HepG2 (cell line): ENCODE data around the gene TNFRSF6B. TPM values are rescaled to one million over a fixed set of nuclear protein-coding genes. Genes with fewer than 3 reads are reported as not detected.

Experiments used
- CBFB ChIP-seq: sonication (generic); formaldehyde crosslinking; IDR thresholded peaks from 2 replicates; pipeline ENCODE4 v1.4.0; 2020; ENCODE audit warnings: missing genetic modification reagents
- CEBPG ChIP-seq: IDR thresholded peaks from 2 replicates; pipeline ENCODE4 v1.6.1; 2016
- GLI4 ChIP-seq: sonication (generic); formaldehyde crosslinking; IDR thresholded peaks from 2 replicates; pipeline ENCODE4 v1.5.1; 2020; ENCODE audit warnings: missing genetic modification reagents, mild to moderate bottlenecking, moderate library complexity, borderline replicate concordance
- KDM5B ChIP-seq: sonication (generic); formaldehyde crosslinking; IDR thresholded peaks from 2 replicates; pipeline ENCODE4 v1.4.0; 2020; ENCODE audit warnings: missing genetic modification reagents, mild to moderate bottlenecking, borderline replicate concordance
- MLLT10 ChIP-seq: sonication (generic); formaldehyde crosslinking; IDR thresholded peaks from 2 replicates; pipeline ENCODE4 v1.4.0; 2020; ENCODE audit warnings: missing genetic modification reagents
- NCOA2 ChIP-seq: sonication (generic); formaldehyde crosslinking; IDR thresholded peaks from 2 replicates; pipeline ENCODE4 v1.8.0; 2022; ENCODE audit warnings: inconsistent platforms
- POLR2AphosphoS2 ChIP-seq: IDR thresholded peaks from 2 replicates; pipeline ENCODE4 v1.6.1; 2011; ENCODE audit warnings: low read depth, low read length, improper control_type of control experiment
- SIN3B ChIP-seq: fragments of 150-350 bp; IDR thresholded peaks from 2 replicates; pipeline ENCODE4 v1.6.1; 2014; ENCODE audit warnings: low read length
- ZBTB21 ChIP-seq: sonication (generic); formaldehyde crosslinking; IDR thresholded peaks from 2 replicates; pipeline ENCODE4 v1.4.0; 2020; ENCODE audit warnings: missing genetic modification reagents
- ZFX ChIP-seq: sonication (generic); formaldehyde crosslinking; IDR thresholded peaks from 2 replicates; pipeline ENCODE4 v1.4.0; 2020; ENCODE audit warnings: mild to moderate bottlenecking, low read depth, missing genetic modification reagents, moderate library complexity
- ZNF333 ChIP-seq: sonication (generic); formaldehyde crosslinking; IDR thresholded peaks from 2 replicates; pipeline ENCODE4 v1.4.0; 2020; ENCODE audit warnings: mild to moderate bottlenecking, missing genetic modification reagents, borderline replicate concordance
- ZNF556 ChIP-seq: sonication (generic); formaldehyde crosslinking; IDR thresholded peaks from 2 replicates; pipeline ENCODE4 v1.4.0; 2020; ENCODE audit warnings: mild to moderate bottlenecking, missing genetic modification reagents, borderline replicate concordance
- ZNF891 ChIP-seq: sonication (generic); formaldehyde crosslinking; IDR thresholded peaks from 2 replicates; pipeline ENCODE4 v1.5.0; 2020; ENCODE audit warnings: mild to moderate bottlenecking, missing genetic modification reagents
- polyA plus RNA-seq, 8 experiments: library from polyadenylated mRNA; depleted of rRNA in 3 of 8; stranded (reverse) in 7 of 8; unstranded in 1 of 8; fragments of >200 nt; fragmentation: Illumina TruSeq in 4 of 8; extraction: Trizol in 4 of 8; gene quantifications; 2 replicates each; pipeline versions ENCODE4 v1.2.1 to v1.2.3, GENCODE V29; 2011 to 2016; ENCODE audit warnings: low read depth in 4 of 8, missing spikeins in 1 of 8, mixed read lengths in 1 of 8; ENCODE audit not compliant: insufficient read depth in 1 of 8
- total RNA-seq, 5 experiments: library from RNA; depleted of rRNA; stranded (reverse); fragments of >200 nt; fragmentation: Illumina TruSeq; extraction: Trizol; gene quantifications; 2 replicates each; pipeline ENCODE4 v1.2.3, GENCODE V29; 2016; ENCODE audit warnings: low read depth in 1 of 5
- TF ChIP-seq, protein P1 (sequence below): sonication (generic); formaldehyde crosslinking; IDR thresholded peaks from 2 replicates; pipeline ENCODE4 v1.8.0; 2022; ENCODE audit warnings: mild to moderate bottlenecking, missing genetic modification reagents
- TF ChIP-seq, protein P2 (sequence below), 2 experiments: sonication (generic) in 1 of 2; formaldehyde crosslinking in 1 of 2; IDR thresholded peaks; 2 replicates each; pipeline versions ENCODE4 v1.5.1 to v1.6.1; 2011 to 2020; ENCODE audit warnings: borderline replicate concordance in 1 of 2, low read depth in 1 of 2, low read length in 1 of 2, mild to moderate bottlenecking in 1 of 2, missing genetic modification reagents in 1 of 2, moderate library complexity in 1 of 2
- TF ChIP-seq, protein P3 (sequence below), 2 experiments: sonication (generic) in 1 of 2; formaldehyde crosslinking in 1 of 2; IDR thresholded peaks; 2 replicates each; pipeline versions ENCODE4 v1.4.0 to v1.6.1; 2018 to 2020; ENCODE audit warnings: missing genetic modification reagents in 2 of 2, borderline replicate concordance in 1 of 2, low read depth in 1 of 2, mild to moderate bottlenecking in 1 of 2, missing biosample characterization in 1 of 2
- TF ChIP-seq, protein P4 (sequence below): sonication (generic); formaldehyde crosslinking; IDR thresholded peaks from 2 replicates; pipeline ENCODE4 v1.8.0; 2022; ENCODE audit warnings: missing genetic modification reagents, low read depth, mild to moderate bottlenecking, borderline replicate concordance
- TF ChIP-seq, protein P5 (sequence below): sonication (generic); formaldehyde crosslinking; IDR thresholded peaks from 2 replicates; pipeline ENCODE4 v1.8.1; 2023; ENCODE audit warnings: mild to moderate bottlenecking, missing genetic modification reagents

TNFRSF6B gene
- total and polyA plus RNA-seq, 2 of the 13 experiments (the other 11 are each of a cell fraction or from before 2014, with no cell fraction given), result 0.24 TPM; not detected in 1

DNA sequence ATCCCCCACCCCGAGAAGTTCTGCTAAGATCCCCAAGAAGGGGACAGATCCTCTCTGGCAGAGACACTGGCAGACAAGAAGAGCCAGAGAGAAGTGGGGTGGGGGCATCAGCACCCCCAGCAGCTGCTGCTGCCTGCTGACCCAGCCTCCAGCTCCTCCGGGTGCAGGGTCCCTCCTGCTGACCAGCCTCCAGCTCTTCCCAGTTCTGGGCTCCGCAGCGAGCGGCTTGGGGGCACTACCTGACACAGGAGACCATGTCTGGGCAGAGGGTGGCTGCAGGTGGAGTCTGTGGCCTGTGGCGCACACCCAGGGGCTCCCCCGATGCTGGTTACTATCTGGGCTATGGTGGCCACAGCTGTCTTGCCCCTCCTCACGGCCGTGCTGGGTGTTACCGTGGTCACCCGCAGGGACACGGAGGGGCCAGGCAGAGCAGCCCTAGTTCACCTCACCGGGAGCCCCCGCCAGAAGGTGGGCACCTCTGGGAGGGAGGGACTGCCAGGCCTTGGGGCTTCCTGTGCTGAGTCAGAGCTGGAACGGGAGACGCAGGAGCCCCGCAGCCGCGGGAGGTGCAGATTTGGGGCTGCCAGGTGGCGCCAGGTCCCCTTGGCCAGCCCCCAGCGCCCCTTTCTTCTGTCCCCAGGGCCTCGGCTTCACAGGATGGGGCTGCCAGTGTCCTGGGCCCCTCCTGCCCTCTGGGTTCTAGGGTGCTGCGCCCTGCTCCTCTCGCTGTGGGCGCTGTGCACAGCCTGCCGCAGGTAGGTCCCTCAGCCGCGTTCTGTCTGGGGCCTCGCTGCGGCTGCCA, 40.6 kb downstream of the TNFRSF6B start (continued):
- TF ChIP-seq CEBPG (CRISPR knock-in tag) (0 out of 2 replicates have a peak, but pooled peaks have one; percentile 1), KDM5B (CRISPR knock-in tag) (peak; percentile 32; the same call in 1 of the 2 replicates), SIN3B (no peak), ZFX (no peak), GLI4 (CRISPR knock-in tag) (peak; percentile 41; the same call in 1 of the 2 replicates), CBFB (CRISPR knock-in tag) (peak; percentile 37; the same call in 1 of the 2 replicates), ZBTB21 (CRISPR knock-in tag) (no peak), ZNF891 (CRISPR knock-in tag) (no peak), ZNF556 (CRISPR knock-in tag) (peak; percentile 40; the same call in 1 of the 2 replicates), MLLT10 (CRISPR knock-in tag) (no peak), NCOA2 (peak; percentile 6; the same call in 1 of the 2 replicates), POLR2AphosphoS2 (0 out of 2 replicates have a peak, but pooled peaks have one; percentile 60), ZNF333 (CRISPR knock-in tag) (no peak; the same call in 1 of the 2 replicates)
- TF ChIP-seq, protein P1, sequence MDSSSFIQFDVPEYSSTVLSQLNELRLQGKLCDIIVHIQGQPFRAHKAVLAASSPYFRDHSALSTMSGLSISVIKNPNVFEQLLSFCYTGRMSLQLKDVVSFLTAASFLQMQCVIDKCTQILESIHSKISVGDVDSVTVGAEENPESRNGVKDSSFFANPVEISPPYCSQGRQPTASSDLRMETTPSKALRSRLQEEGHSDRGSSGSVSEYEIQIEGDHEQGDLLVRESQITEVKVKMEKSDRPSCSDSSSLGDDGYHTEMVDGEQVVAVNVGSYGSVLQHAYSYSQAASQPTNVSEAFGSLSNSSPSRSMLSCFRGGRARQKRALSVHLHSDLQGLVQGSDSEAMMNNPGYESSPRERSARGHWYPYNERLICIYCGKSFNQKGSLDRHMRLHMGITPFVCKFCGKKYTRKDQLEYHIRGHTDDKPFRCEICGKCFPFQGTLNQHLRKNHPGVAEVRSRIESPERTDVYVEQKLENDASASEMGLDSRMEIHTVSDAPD (CRISPR knock-in tag), result no peak; the same call in 1 of the 2 replicates
- TF ChIP-seq, protein P2, sequence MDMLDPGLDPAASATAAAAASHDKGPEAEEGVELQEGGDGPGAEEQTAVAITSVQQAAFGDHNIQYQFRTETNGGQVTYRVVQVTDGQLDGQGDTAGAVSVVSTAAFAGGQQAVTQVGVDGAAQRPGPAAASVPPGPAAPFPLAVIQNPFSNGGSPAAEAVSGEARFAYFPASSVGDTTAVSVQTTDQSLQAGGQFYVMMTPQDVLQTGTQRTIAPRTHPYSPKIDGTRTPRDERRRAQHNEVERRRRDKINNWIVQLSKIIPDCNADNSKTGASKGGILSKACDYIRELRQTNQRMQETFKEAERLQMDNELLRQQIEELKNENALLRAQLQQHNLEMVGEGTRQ (IDR thresholded peaks at IDR 0.05; ENCODE audit: low read depth, low read length), result no peak
- TF ChIP-seq, protein P2 (CRISPR knock-in tag; IDR thresholded peaks at IDR 0.05; ENCODE audit: borderline replicate concordance), result no peak
- TF ChIP-seq, protein P3, sequence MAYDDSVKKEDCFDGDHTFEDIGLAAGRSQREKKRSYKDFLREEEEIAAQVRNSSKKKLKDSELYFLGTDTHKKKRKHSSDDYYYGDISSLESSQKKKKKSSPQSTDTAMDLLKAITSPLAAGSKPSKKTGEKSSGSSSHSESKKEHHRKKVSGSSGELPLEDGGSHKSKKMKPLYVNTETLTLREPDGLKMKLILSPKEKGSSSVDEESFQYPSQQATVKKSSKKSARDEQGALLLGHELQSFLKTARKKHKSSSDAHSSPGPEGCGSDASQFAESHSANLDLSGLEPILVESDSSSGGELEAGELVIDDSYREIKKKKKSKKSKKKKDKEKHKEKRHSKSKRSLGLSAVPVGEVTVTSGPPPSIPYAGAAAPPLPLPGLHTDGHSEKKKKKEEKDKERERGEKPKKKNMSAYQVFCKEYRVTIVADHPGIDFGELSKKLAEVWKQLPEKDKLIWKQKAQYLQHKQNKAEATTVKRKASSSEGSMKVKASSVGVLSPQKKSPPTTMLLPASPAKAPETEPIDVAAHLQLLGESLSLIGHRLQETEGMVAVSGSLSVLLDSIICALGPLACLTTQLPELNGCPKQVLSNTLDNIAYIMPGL (CRISPR knock-in tag; IDR thresholded peaks at IDR 0.05; ENCODE audit: borderline replicate concordance in 1 of 2, low read depth in 1 of 2), result no peak; a peak in 1 of 4 replicates
- TF ChIP-seq, protein P4, sequence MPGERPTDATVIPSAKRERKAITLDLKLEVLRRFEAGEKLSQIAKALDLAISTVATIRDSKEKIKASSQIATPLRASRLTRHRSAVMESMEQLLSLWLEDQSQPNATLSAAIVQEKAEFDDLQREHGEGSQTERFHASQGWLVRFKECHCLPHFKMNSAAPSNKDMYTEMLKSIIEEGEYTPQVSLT, result no peak
- TF ChIP-seq, protein P5, sequence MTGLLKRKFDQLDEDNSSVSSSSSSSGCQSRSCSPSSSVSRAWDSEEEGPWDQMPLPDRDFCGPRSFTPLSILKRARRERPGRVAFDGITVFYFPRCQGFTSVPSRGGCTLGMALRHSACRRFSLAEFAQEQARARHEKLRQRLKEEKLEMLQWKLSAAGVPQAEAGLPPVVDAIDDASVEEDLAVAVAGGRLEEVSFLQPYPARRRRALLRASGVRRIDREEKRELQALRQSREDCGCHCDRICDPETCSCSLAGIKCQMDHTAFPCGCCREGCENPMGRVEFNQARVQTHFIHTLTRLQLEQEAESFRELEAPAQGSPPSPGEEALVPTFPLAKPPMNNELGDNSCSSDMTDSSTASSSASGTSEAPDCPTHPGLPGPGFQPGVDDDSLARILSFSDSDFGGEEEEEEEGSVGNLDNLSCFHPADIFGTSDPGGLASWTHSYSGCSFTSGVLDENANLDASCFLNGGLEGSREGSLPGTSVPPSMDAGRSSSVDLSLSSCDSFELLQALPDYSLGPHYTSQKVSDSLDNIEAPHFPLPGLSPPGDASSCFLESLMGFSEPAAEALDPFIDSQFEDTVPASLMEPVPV (CRISPR knock-in tag), result peak; percentile 41; the same call in 1 of the 2 replicates
